T-helper 22 cell (primary cell): ENCODE results near the gene NKPD1.
A peak's percentile ranks its signal among the peaks of the same experiment; 100 is the strongest.

Experiments
- DNase-seq: peaks from one replicate; pipeline ENCODE4 v3.0.0-alpha.2; 2020; ENCODE audit warnings: low read depth

The NKPD1 gene

GRCh38 chr19:45154064-45154827 lies 6.5 kb downstream of the NKPD1 start:
- no peak for DNase-seq

- DNase-seq: peak; percentile 11
Measured at GRCh38 chr19:45153339-45154063, 7.3 kb downstream of the NKPD1 start.

- peak; percentile 18 for DNase-seq
Measured at GRCh38 chr19:45152504-45153338, 8.1 kb downstream of the NKPD1 start.

GRCh38 chr19:45151821-45152503 lies 8.8 kb downstream of the NKPD1 start:
- no peak for DNase-seq

GRCh38 chr19:45151320-45151719 lies 9.5 kb downstream of the NKPD1 start:
- no peak for DNase-seq

- DNase-seq: no peak
Measured at GRCh38 chr19:45150751-45151281, 10.0 kb downstream of the NKPD1 start.

- no peak for DNase-seq
Measured at GRCh38 chr19:45150180-45150579, 10.6 kb downstream of the NKPD1 start.

GRCh38 chr19:45149129-45149528 lies 11.7 kb downstream of the NKPD1 start:
- DNase-seq: no peak

GRCh38 chr19:45147835-45148676 lies 12.7 kb downstream of the NKPD1 start:
- DNase-seq: no peak

- no peak for DNase-seq
Measured at GRCh38 chr19:45146741-45147205, 14.0 kb downstream of the NKPD1 start.

GRCh38 chr19:45146251-45146650 lies 14.5 kb downstream of the NKPD1 start:
- DNase-seq: no peak

- DNase-seq: no peak
Measured at GRCh38 chr19:45145270-45146189, 15.3 kb downstream of the NKPD1 start.

- no peak for DNase-seq
Measured at GRCh38 chr19:45144431-45145269, 16.1 kb downstream of the NKPD1 start.

- no peak for DNase-seq
Measured at GRCh38 chr19:45142726-45143110, 18.1 kb downstream of the NKPD1 start.

- no peak for DNase-seq
Measured at GRCh38 chr19:45142016-45142725, 18.6 kb downstream of the NKPD1 start.

- no peak for DNase-seq
Measured at GRCh38 chr19:45141203-45141900, 19.4 kb downstream of the NKPD1 start.

GRCh38 chr19:45140533-45140932 lies 20.2 kb downstream of the NKPD1 start:
- no peak for DNase-seq
